ENCODE data around the gene CENPK.
A peak's percentile ranks its signal among the peaks of the same experiment; 100 is the strongest.
"Not testable (repeated sequence)": the region's sequence is repeated elsewhere in the genome, so short reads cannot be mapped to it uniquely, and the experiment has no call there.

Gene CENPK

DNA sequence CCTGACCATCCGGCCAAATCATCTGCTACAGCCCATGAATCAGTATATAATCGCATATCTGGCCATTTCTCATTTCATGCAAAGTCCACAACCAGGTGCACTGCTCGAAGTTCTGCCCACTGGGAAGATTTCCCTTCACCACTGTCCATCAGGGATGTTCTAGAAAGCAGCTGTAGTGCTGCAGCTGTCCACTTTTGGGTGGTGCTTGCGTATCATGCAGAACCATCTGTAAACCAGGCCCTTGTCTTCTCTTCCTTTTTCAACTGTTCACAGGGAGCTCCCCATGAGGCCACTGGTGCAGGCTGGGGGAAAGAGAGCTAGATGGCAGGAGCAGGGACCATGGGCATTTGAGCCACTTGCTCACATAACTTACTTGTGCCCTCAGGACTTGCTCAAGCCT is 73.8 kb downstream of the CENPK start:
- no peak for DNase-seq

DNA sequence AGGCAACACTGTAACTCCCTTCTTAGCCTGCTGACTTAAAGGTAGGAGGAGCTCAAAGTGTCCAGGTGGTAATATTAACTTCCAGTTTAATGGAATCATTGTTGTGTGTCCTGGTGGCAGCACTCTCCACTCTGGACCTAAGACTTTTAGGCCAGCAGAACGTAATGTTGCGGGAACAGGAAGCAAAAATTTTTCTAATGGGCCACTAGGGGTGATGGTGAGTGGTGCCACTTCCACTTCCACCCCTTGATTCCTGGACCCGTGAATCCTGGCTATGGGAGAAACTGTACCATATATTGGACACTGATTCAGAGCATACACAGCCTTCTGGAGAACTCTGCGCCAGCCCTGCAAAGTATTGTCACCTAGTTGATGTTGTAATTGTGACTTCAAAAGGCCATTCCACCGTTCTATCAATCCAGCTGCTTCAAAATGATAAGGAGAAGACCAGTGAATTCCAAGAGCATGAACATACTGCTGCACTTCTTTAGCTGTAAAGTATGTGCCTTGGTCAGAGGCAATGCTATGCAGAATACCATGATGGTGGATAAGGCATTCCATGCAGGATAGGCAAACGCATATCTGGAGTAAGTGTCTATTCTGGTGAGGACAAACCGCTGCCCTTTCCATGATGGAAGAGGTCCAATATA is 74.8 kb downstream of the CENPK start:
- DNase-seq: not testable (repeated sequence)

DNA sequence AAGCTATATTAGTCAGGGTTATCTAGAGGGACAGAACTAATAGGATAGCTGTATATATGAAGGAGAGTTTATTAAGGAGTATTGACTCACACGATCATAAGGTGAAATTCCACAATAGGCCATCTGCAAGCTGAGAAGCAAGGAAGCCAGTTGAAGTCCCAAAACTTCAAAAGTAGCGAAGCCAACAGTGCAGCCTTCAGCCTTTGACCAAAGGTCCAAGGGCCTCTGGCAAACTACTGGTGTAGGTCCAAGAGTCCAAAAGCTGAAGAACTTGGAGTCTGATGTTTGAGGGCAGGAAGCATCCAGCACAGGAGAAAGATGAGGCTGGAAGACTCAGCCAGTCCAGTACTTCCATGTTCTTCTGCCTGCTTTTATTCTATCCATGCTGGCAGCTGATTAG is 76.2 kb downstream of the CENPK start:
- DNase-seq: not testable (repeated sequence)

DNA sequence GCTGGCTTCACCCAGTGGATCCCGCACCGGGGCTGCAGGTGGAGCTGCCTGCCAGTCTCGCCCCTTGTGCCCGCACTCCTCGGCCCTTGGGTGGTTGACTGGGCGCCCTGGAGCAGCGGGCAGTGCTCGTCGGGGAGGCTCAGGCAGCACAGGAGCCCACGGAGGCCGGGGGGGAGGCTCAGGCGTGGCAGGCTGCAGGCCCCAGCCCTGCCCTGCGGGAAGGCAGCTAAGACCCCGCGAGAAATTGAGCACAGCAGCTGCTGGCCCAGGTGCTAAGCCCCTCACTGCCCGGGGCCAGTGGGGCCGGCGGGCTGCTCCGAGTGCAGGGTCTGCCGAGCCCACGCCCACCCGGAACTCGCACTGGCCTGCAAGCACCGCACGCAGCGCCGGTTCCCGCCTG is 77.6 kb downstream of the CENPK start:
- no peak for DNase-seq

DNA sequence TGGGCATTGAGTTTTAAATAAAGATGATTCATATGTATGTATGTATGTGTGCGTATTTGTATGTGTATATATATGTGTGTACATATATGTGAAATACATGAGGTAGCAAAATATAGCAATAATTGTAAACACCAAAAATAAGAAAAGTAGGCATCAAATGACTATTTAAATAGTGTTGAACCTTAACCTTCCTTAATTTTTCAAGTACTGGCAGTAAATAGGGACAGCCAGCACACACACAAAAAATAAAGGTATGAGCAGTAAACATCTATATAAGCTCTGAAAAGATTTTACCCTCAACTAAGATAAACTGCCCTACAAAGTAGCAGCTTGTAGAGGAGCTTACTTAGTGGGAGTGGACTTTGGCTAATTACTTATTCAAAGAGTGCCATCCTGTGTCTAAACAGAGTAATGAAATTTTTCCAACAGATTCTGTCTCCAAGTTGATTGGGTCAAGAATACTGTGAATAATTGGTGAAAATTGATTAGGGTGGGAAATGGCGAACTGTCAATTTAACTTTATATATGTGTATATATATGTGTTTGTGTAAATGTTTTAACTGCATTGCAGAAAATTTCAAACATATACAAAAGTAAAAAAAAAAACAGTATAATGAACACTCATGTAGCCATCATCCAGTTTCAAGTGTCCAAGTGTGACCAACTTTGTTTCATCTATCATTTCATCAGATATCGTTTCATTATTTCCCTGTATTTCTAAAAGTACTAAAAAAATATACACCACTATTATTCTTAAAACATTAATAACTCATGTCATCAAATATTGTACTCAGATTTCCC is 79.2 kb downstream of the CENPK start:
- peak; percentile 36 for DNase-seq

DNA sequence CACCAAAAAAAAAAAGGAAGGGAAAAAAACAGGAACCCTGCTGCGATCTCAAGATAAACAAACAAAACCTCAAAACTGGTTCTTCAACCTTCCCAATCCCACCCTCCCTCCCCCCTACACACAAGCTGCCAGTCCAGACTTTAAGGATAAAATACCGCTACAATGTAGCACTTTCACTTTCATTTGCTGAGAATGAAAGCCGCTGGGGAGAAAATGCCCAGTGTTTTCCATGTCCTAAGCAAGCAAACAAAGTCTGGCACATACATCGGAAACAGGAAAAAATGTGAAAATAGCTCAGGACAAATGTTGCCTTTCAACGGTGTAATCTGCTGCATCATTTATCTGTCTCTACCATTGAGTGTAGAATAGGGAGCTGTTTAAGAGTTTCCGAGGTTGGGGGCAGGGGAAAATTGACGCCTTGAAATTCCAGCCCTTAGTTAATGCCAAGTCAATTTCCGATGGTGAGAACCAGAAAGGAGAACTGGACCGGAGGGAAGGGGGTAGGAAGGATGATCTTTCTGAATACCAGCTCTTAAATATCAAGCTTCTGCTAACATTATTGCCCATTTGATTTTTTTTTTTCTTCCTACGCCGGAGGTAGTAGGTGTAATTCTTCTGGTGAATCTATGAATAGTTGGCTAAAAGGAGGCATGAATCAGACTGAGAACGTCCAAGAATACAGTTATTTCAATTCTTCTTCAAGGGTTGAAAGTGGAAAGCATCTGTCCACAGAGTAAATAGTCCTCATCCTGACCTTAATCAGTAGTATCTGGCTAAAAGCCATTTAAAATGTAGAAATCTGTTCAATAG is 80.0 kb downstream of the CENPK start:
- peak; percentile 25 for DNase-seq

DNA sequence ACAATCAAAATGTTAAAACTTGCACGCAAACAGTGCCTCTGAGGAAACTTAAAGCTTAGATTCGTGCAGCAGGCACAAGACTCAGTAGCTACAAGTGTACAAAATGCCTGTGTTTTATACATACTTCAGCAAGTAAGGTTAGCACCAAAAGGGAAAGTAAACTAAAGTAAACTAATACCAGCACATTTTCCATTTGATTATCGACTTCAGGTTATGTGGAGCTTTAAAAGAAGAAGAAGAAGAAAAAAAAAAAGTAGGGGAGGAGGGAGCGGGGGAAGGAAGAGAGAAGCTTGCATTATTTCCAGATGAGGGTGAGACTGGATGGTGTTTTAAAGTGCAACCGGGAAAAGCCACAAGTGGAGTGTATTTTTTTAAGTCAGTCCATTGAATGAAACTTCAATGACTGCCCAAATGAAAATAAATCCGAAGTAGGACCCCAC is 80.7 kb downstream of the CENPK start:
- DNase-seq: no peak

DNA sequence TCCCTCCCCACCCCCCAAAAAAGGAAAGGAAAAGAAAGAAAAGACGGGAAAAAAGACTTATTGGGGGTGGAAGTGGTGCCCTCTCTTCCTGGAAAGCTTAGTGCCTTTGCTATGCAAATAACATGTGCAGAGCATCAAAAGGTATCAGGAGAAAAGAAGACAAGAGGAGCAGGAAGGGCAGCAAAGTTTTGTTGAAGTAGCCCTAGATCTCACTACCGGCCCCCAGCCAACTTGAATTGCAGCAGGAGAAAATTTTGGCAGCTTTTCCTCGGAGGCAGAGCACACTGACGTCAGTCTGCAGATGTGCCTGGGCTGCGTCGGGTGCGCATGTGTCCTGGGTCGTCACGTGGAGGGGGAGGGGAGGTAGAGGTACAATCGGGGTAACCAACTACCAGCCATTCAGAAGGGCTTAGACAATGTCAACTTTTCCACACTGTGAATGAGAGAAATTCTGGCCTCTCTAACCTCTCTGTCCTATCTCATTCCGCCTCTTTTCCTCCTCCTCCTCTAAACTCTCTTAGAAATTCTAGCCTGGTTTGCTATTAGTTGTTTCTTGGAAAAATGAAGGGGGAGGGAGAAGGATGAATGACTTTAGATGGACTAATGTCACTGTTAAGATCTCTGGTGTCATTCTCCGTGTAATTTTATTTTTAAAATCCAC is 81.2 kb downstream of the CENPK start, which contains the start of gene ADAMTS6:
ADAMTS6 (minus strand) TSS at position 286 of the 661 bp plus-strand sequence. CDS start 8,247 bp downstream, outside the sequence.
- peak; percentile 72 for DNase-seq

DNA sequence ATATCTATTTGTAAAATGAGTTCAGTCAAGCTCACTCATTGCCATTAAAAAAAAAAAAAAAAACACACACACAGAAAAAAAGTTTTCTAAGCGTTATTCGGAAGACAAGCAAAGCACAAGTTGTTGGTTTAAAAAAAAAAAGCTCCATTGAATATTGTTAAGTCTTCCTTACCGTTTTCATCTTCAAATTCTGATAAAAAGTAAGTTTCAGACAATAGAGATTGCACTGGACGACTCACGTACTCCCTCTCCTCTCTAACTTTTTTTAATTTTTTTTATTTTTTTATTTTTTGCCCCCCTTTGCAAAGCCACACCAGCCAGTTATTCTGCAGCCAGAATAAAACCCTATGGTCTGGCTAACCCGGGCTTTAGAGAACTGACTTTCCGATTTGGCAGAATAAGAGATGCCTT is 81.8 kb downstream of the CENPK start:
- no peak for DNase-seq

DNA sequence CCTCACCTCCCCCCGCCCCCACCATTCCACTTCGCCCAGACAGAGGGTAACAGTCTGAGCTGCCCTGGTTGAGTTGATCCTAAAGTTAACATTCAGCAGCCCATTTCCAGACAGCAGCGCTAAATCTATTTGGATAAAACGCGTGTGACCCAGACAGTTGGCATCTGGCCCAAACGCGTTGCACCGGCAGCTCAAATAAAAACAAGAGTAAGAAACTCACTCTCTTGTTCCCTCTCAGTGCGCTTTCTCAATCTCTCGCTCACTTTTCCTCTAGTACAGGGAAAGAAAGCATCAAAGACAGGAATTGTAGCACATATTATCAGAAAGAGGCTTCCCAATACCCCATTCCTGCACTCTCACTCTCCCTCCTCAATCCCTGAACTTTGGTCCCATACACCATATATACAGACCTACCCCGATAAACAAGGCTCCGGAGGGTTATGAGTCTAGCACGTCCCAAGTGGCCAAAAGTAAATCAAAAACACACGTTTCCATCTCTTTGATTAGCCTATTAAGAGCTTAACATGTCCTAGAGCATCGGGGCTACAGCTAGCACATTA is 82.6 kb downstream of the CENPK start:
- peak; percentile 17 for DNase-seq

DNA sequence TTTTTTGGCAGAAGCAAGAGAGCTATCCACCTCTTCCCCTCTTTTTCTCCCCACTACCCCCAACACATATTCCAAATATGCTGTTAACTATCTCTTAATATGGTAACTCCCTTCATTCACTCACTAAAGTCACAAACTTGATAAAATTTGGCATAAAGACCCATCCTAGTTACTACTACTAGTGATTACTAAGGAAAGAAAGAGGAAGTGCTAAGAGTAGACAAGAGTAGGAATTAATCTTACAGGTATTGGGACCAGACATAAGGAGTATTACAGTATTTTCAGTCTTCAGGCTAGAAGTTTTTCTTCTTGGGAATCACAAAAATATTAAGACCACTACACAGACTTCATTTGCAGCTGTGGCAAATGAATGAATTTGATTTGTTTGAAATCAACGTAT is 83.4 kb downstream of the CENPK start:
- no peak for DNase-seq

DNA sequence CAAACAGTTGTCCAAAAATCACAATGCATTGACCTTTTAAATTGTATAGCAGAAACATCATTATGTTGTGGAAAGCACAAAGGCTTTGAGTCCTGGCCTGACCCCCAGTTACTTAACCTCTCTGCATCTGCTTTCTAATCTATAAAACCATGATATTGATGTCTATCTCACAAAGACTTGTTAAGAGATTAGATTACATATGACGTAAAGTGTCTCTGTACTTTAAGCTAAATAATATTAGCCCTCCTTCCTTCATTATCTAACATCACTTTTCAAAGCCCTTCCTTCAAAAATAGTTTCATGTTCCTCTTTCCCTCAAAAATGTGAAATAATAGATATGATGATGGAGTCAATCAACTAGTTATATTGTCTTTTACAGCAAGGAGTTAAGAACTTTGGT is 84.6 kb downstream of the CENPK start:
- no peak for DNase-seq

DNA sequence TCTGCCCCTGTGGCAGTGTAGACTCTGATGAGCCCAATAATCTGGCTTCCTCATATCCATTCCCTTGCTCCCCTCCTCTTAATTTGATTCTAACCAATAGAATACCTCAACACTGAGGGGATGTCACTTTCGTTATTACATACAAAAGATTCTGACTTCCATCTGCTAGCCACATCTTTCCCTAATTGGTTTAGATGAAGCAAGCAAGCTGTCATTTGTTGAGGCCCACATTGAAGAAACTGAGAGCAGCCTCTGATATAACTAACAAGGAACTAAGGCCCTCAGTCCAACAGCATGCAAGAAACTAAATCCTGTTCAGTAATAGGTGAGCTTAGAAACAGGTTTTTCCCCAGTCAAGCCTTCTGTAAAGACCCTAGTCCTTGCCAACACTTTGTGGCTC is 87.1 kb downstream of the CENPK start:
- DNase-seq: no peak

DNA sequence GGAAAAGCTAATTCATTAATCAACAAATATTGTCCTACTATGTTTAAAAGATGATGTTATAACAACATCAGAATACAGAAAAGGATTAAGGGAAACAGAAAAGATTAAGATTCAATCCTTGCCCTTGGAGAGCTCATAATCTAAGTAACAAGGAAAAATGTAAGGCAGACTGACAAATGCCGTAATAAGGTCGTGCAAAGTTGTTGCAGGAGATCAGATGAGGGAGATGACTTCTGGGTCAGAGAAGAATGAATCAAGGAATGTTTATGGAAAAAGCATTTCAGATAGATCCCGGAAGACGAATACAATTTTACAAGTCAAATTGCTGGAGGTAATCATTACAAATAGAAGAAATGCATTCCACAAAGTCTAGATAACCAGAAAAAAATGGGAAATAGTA is 87.6 kb downstream of the CENPK start:
- no peak for DNase-seq

DNA sequence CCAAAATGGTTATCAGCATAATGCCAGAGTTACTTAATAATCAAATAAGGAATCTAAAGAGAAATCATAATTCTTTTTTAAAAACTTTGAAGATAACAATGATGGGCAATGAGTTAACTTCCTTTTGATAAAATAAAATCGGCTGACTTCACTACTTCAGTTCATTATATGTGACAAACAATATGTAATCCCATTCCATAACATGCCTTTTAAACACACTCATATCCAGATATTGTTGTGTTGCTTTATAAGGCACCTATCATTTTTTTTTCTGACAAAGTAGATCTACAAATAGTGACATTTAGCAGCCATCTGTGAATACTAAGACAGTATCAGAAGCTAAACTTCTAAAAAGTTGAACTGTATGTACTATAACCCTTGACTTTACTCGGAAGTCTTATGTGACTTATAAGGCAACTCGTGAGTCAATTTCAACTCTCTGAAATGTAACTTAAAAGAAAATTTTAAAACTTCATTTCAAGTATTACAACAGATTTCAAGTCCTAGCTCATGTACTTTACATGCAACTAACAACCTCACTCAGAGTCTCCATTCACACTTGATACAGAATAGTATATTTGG is 88.7 kb downstream of the CENPK start:
- DNase-seq: no peak

DNA sequence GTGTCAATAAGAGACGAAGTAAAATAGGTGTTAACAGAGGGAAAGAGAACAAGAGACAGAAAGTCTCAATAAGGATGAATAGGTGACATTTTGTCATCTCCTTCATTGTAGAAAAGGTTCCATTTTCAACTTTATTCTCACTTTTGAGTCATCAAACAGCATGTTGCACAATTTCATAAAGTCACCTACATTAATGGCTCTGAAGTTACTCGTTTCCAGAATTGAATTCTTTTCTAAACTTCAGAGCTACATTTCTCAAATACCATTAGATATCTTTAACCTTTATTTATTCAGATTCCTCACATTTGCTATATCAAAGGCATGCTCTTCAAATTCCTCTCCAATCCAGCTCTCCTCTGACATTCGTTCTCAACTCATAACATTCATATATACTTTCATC is 94.3 kb downstream of the CENPK start:
- no peak for DNase-seq
